HCT116 (cell line): ENCODE measurements around the gene GRK5. TPM values are rescaled to one million over a fixed set of nuclear protein-coding genes. Genes with fewer than 3 reads are reported as not detected.

ENCODE experiments used
- ATAC-seq: fragments of 200-7000 bp; cut with Tn5 transposase; 2 replicates; pipeline ENCODE4 v1.9.1; 2020; ENCODE audit warnings: mild to moderate bottlenecking, moderate library complexity
- BruUV-seq: library from RNA; stranded (reverse); fragments of 400-500 nt; replicated peaks from 2 replicates; lab custom pipeline; 2021; lab: Mats Ljungman, UMichigan
- CTCF ChIA-PET: fragments of 300-600 bp; sonication (Branson Sonifier 250); formaldehyde crosslinking; loops from one replicate; lab custom pipeline; 2021; ENCODE audit warnings: antibody characterized with exemption; lab: Charles Lee
- POLR2A ChIA-PET: fragments of 300-600, 350-600 bp; sonication (Branson Sonifier 250); formaldehyde crosslinking; loops from one replicate; lab custom pipeline; 2021; ENCODE audit warnings: antibody characterized with exemption; lab: Charles Lee
- RAD21 ChIA-PET, 2 experiments: fragments of 300-600 bp; sonication (Branson Sonifier 250); formaldehyde crosslinking; loops; one replicate each; lab custom pipeline; 2023; ENCODE audit warnings: low total read pairs in 2 of 2; ENCODE audit not compliant: uncharacterized antibody in 2 of 2, unreplicated experiment in 2 of 2, low non-redundant PET in 1 of 2; lab: Charles Lee
- DNase-seq: peaks from one replicate; pipeline ENCODE4 v3.0.0-alpha.2; 2010; ENCODE audit warnings: low read depth, low spot score
- H2AFZ ChIP-seq: fragments of 200-600 bp; shearing (Covaris generic), sonication (generic); 2 replicates; pipeline ENCODE4 v1.6.1; 2017; ENCODE audit warnings: low read depth, mixed run types, mixed read lengths, antibody characterized with exemption, low read length; ENCODE audit not compliant: poor library complexity, severe bottlenecking
- H3K27ac ChIP-seq: 2 replicates; pipeline ENCODE4 v1.5.1; 2012; ENCODE audit warnings: low read depth, low read length
- H3K27me3 ChIP-seq: fragments of 200-600 bp; sonication (generic); 2 replicates; pipeline ENCODE4 v1.6.1; 2016; ENCODE audit warnings: mixed run types, low read length, mixed read lengths; ENCODE audit not compliant: insufficient read depth
- H3K36me3 ChIP-seq, 2 experiments: fragments of 200-500 bp in 1 of 2; fragments of 200-600 bp in 1 of 2; sonication (Bioruptor generic) in 1 of 2; sonication (generic) in 1 of 2; 2 replicates each; pipeline versions ENCODE4 v1.5.1 to v1.6.1; 2014 to 2016; ENCODE audit warnings: low read length in 2 of 2, inconsistent platforms in 1 of 2, mixed read lengths in 1 of 2, mixed run types in 1 of 2; ENCODE audit not compliant: insufficient read depth in 2 of 2, control insufficient read depth in 1 of 2
- H3K4me1 ChIP-seq, 2 experiments: fragments of 200-600 bp in 1 of 2; sonication (generic) in 1 of 2; 2 replicates each; pipeline versions ENCODE4 v1.5.1 to v1.6.1; 2012 to 2017; ENCODE audit warnings: low read length in 2 of 2, inconsistent platforms in 1 of 2, mild to moderate bottlenecking in 1 of 2, mixed read lengths in 1 of 2, mixed run types in 1 of 2, moderate library complexity in 1 of 2; ENCODE audit not compliant: insufficient read depth in 2 of 2, control insufficient read depth in 1 of 2
- H3K4me2 ChIP-seq: fragments of 200-600 bp; sonication (generic); 2 replicates; pipeline ENCODE4 v1.6.1; 2017; ENCODE audit warnings: mixed run types, low read length, mixed read lengths
- H3K4me3 ChIP-seq, 2 experiments: fragments of 200-600 bp in 1 of 2; sonication (generic) in 1 of 2; replicated peaks in 1 of 2; 2 replicates each; pipeline ENCODE4 v1.5.1; 2011 to 2016; ENCODE audit warnings: low read length in 2 of 2, control low read depth in 1 of 2, low read depth in 1 of 2, mild to moderate bottlenecking in 1 of 2, mixed read lengths in 1 of 2, mixed run types in 1 of 2
- H3K79me2 ChIP-seq: fragments of 200-600 bp; sonication (generic); 2 replicates; pipeline ENCODE4 v1.6.1; 2017; ENCODE audit warnings: mild to moderate bottlenecking, mixed run types, low read length, moderate library complexity, mixed read lengths; ENCODE audit not compliant: insufficient read depth
- H3K9ac ChIP-seq: fragments of 200-600 bp; sonication (generic); 2 replicates; pipeline ENCODE4 v1.6.1; 2016; ENCODE audit warnings: low read length, mixed read lengths
- H3K9me2 ChIP-seq: fragments of 200-600 bp; sonication (generic), shearing (Covaris generic); 2 replicates; pipeline ENCODE4 v1.6.1; 2017; ENCODE audit warnings: mixed run types, mild to moderate bottlenecking, moderate library complexity; ENCODE audit not compliant: insufficient read depth
- H3K9me3 ChIP-seq, 2 experiments: fragments of 200-500 bp in 1 of 2; fragments of 200-600 bp in 1 of 2; sonication (Bioruptor generic) in 1 of 2; sonication (generic) in 1 of 2; 2 replicates each; pipeline ENCODE4 v1.6.1; 2014 to 2017; ENCODE audit warnings: low read length in 2 of 2, mixed read lengths in 2 of 2, inconsistent platforms in 1 of 2, low read depth in 1 of 2, mild to moderate bottlenecking in 1 of 2, mixed run types in 1 of 2, moderate library complexity in 1 of 2; ENCODE audit not compliant: control insufficient read depth in 1 of 2, insufficient read depth in 1 of 2
- H4K20me1 ChIP-seq: fragments of 200-600 bp; sonication (generic), shearing (Covaris generic); 2 replicates; pipeline ENCODE4 v1.6.1; 2017; ENCODE audit warnings: mixed run types, mild to moderate bottlenecking, moderate library complexity; ENCODE audit not compliant: insufficient read depth
- CBX3 ChIP-seq: IDR thresholded peaks from 2 replicates; pipeline ENCODE4 v1.6.1; 2012; ENCODE audit warnings: low read depth
- CTCF ChIP-seq, 3 experiments: fragments of 200-600 bp in 1 of 3; sonication (generic) in 1 of 3; IDR thresholded peaks in 2 of 3; conservative IDR thresholded peaks in 1 of 3; 2 replicates each; pipeline ENCODE4 v1.5.1; 2012 to 2017; ENCODE audit warnings: low read depth in 2 of 3, low read length in 2 of 3, antibody characterized with exemption in 1 of 3, borderline replicate concordance in 1 of 3, control low read depth in 1 of 3, mild to moderate bottlenecking in 1 of 3, mixed read lengths in 1 of 3, mixed run types in 1 of 3, moderate library complexity in 1 of 3; ENCODE audit not compliant: insufficient read depth in 1 of 3
- EGR1 ChIP-seq: IDR thresholded peaks from 2 replicates; pipeline ENCODE4 v1.6.1; 2012; ENCODE audit warnings: low read depth
- ELF1 ChIP-seq: IDR thresholded peaks from 2 replicates; pipeline ENCODE4 v1.6.1; 2012; ENCODE audit warnings: low read depth, borderline replicate concordance
- EZH2 ChIP-seq: fragments of 200-600 bp; sonication (generic); IDR thresholded peaks from 2 replicates; pipeline ENCODE4 v1.6.1; 2017; ENCODE audit warnings: antibody characterized with exemption, mixed run types
- FOSL1 ChIP-seq: IDR thresholded peaks from 2 replicates; pipeline ENCODE4 v1.6.1; 2012; ENCODE audit warnings: low read depth
- JUND ChIP-seq: IDR thresholded peaks from 2 replicates; pipeline ENCODE4 v1.6.1; 2012
- POLR2AphosphoS5 ChIP-seq: IDR thresholded peaks from 2 replicates; pipeline ENCODE4 v1.6.1; 2011; ENCODE audit warnings: mild to moderate bottlenecking, low read depth, low read length, moderate library complexity
- SP1 ChIP-seq: IDR thresholded peaks from 2 replicates; pipeline ENCODE4 v1.6.1; 2012; ENCODE audit warnings: low read depth
- SRF ChIP-seq: IDR thresholded peaks from 2 replicates; pipeline ENCODE4 v1.6.1; 2012; ENCODE audit warnings: low read depth
- TCF7L2 ChIP-seq: IDR thresholded peaks from 2 replicates; pipeline ENCODE4 v1.7.0; 2011; ENCODE audit warnings: borderline replicate concordance, inconsistent platforms; ENCODE audit not compliant: insufficient read depth, insufficient read length; ENCODE audit errors: extremely low read depth
- YY1 ChIP-seq: IDR thresholded peaks from 2 replicates; pipeline ENCODE4 v1.6.1; 2011; ENCODE audit warnings: low read length, low read depth, moderate library complexity, mild to moderate bottlenecking; ENCODE audit not compliant: insufficient replicate concordance; ENCODE audit errors: extremely low read depth
- ZFX ChIP-seq: fragments of 450-650 bp; IDR thresholded peaks from 2 replicates; pipeline ENCODE4 v1.6.1; 2017
- ZNF274 ChIP-seq: fragments of 200-500 bp; sonication (Bioruptor generic); IDR thresholded peaks from 2 replicates; pipeline ENCODE4 v1.6.1; 2014; ENCODE audit warnings: mild to moderate bottlenecking, low read depth, low read length, inconsistent platforms
- intact Hi-C: fragments of 100-400 bp; cut with micrococcal nuclease; formaldehyde crosslinking; loops from 2 replicates; pipeline ENCODE4 v1.10.0; 2022
- total RNA-seq: library from RNA; stranded (reverse); gene quantifications from one replicate; pipeline ENCODE4 v1.2.1, GENCODE V29; 2021; ENCODE audit not compliant: unreplicated experiment
- TF ChIP-seq, protein P1 (sequence below): IDR thresholded peaks from 2 replicates; pipeline ENCODE4 v1.6.1; 2012; ENCODE audit warnings: low read depth
- TF ChIP-seq, protein P2 (sequence below): IDR thresholded peaks from 2 replicates; pipeline ENCODE4 v1.6.1; 2012
- TF ChIP-seq, protein P3 (sequence below): IDR thresholded peaks from 2 replicates; pipeline ENCODE4 v1.6.1; 2012
- TF ChIP-seq, protein P4 (sequence below): IDR thresholded peaks from 2 replicates; pipeline ENCODE4 v1.6.1; 2011; ENCODE audit warnings: mild to moderate bottlenecking, low read length, moderate library complexity; ENCODE audit not compliant: insufficient replicate concordance; ENCODE audit errors: extremely low read depth

The GRK5 gene
- total RNA-seq, 1 experiment from 2014 or later, result 7.3 TPM

GRCh38 chr10:119347181-119347974 is 140.0 kb downstream of the GRK5 start:
- Histone ChIP-seq H3K9me2 (no peaks in the 10 kb centered on the region), H3K27ac (no peak overlapping the region), H4K20me1 (no peaks in the 10 kb centered on the region), H3K4me2 (no peak overlapping the region), H3K27me3 (no peaks in the 10 kb centered on the region), H3K4me1 (no peaks in the 10 kb centered on the region), H3K9ac (no peak overlapping the region), H3K36me3 (no peaks in the 10 kb centered on the region; a peak in 1 of 4 replicates), H3K79me2 (no peaks in the 10 kb centered on the region), H3K9me3 (peaks cover 8 to 9% of the 10 kb centered on the region in 2 experiments; a peak in 2 of 4 replicates), H2AFZ (no peak overlapping the region), H3K4me3 (no peak overlapping the region)
- BruUV-seq, result no TSS peak
- ATAC-seq, result no peak
- no peak for TF ChIP-seq SRF
- TF ChIP-seq, protein P1, sequence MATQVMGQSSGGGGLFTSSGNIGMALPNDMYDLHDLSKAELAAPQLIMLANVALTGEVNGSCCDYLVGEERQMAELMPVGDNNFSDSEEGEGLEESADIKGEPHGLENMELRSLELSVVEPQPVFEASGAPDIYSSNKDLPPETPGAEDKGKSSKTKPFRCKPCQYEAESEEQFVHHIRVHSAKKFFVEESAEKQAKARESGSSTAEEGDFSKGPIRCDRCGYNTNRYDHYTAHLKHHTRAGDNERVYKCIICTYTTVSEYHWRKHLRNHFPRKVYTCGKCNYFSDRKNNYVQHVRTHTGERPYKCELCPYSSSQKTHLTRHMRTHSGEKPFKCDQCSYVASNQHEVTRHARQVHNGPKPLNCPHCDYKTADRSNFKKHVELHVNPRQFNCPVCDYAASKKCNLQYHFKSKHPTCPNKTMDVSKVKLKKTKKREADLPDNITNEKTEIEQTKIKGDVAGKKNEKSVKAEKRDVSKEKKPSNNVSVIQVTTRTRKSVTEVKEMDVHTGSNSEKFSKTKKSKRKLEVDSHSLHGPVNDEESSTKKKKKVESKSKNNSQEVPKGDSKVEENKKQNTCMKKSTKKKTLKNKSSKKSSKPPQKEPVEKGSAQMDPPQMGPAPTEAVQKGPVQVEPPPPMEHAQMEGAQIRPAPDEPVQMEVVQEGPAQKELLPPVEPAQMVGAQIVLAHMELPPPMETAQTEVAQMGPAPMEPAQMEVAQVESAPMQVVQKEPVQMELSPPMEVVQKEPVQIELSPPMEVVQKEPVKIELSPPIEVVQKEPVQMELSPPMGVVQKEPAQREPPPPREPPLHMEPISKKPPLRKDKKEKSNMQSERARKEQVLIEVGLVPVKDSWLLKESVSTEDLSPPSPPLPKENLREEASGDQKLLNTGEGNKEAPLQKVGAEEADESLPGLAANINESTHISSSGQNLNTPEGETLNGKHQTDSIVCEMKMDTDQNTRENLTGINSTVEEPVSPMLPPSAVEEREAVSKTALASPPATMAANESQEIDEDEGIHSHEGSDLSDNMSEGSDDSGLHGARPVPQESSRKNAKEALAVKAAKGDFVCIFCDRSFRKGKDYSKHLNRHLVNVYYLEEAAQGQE, result no peak
- no peak for TF ChIP-seq CTCF (IDR thresholded peaks at IDR 0.05 in 2 of 3, conservative IDR thresholded peaks at IDR 0.05 in 1 of 3; ENCODE audit: borderline replicate concordance in 1 of 3, insufficient read depth in 1 of 3, low read depth in 2 of 3, low read length in 2 of 3)
- TF ChIP-seq ZFX, result no peak
- no peak for TF ChIP-seq YY1
- TF ChIP-seq, protein P2, sequence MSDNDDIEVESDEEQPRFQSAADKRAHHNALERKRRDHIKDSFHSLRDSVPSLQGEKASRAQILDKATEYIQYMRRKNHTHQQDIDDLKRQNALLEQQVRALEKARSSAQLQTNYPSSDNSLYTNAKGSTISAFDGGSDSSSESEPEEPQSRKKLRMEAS, result no peak
- no peak for TF ChIP-seq ZNF274
- TF ChIP-seq CBX3, result no peak
- TF ChIP-seq, protein P3, sequence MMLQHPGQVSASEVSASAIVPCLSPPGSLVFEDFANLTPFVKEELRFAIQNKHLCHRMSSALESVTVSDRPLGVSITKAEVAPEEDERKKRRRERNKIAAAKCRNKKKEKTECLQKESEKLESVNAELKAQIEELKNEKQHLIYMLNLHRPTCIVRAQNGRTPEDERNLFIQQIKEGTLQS, result no peak
- no peak for TF ChIP-seq POLR2AphosphoS5
- no peak for TF ChIP-seq FOSL1
- TF ChIP-seq, protein P4, sequence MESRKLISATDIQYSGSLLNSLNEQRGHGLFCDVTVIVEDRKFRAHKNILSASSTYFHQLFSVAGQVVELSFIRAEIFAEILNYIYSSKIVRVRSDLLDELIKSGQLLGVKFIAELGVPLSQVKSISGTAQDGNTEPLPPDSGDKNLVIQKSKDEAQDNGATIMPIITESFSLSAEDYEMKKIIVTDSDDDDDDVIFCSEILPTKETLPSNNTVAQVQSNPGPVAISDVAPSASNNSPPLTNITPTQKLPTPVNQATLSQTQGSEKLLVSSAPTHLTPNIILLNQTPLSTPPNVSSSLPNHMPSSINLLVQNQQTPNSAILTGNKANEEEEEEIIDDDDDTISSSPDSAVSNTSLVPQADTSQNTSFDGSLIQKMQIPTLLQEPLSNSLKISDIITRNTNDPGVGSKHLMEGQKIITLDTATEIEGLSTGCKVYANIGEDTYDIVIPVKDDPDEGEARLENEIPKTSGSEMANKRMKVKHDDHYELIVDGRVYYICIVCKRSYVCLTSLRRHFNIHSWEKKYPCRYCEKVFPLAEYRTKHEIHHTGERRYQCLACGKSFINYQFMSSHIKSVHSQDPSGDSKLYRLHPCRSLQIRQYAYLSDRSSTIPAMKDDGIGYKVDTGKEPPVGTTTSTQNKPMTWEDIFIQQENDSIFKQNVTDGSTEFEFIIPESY, result no peak
- TF ChIP-seq EGR1, result no peak
- no peak for TF ChIP-seq ELF1
- no peak for TF ChIP-seq EZH2
- no peak for TF ChIP-seq TCF7L2
- TF ChIP-seq SP1, result no peak
- no peak for TF ChIP-seq JUND
- DNase-seq, result no peak
- ChIA-PET CTCF (no interaction called here), POLR2A (no interaction called here), RAD21 (no interaction called here)
- intact Hi-C loops, result no loop called here
